K562 treated with DMSO at 1 percent for 24 hours (cell line): ENCODE measurements around the gene OR13D1. TPM values are rescaled to one million over a fixed set of nuclear protein-coding genes. Genes with fewer than 3 reads are reported as not detected.

Source experiments
- total RNA-seq: library from RNA; unstranded; fragments of 300-600 nt; gene quantifications from 2 replicates; pipeline ENCODE4 v1.2.3, GENCODE V29; 2022; ENCODE audit warnings: low read depth; ENCODE audit not compliant: insufficient read depth

The OR13D1 gene, protein sequence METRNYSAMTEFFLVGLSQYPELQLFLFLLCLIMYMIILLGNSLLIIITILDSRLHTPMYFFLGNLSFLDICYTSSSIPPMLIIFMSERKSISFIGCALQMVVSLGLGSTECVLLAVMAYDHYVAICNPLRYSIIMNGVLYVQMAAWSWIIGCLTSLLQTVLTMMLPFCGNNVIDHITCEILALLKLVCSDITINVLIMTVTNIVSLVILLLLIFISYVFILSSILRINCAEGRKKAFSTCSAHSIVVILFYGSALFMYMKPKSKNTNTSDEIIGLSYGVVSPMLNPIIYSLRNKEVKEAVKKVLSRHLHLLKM
- total RNA-seq = not detected in 2 replicates

DNA sequence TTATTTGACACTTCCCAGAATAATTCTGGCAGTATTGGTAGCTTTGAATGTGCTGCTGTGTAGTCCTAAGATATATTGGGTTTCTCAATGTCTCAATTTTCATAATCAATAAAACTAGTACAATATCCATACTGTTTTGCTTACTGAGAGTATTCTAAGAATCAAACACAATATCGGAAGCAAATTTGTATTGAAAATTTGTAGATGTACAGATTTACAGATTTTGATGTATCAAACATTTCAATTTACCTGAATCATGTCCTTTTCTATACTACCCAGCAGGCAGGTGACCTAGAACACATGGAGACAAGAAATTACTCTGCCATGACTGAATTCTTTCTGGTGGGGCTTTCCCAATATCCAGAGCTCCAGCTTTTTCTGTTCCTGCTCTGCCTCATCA lies at the start of gene OR13D1:
Gene OR13D1, plus strand, starts transcription at position 301 of the 400 bp plus-strand sequence. Its CDS starts 0 bp downstream, at position 301.

Other genes starting within 250 kb of the OR13D1 start
- not detected in 2 replicates for gene OR13F1, start 190.3 kb upstream of the OR13D1 start, total RNA-seq
- gene OR13C4, start 167.3 kb upstream of the OR13D1 start, total RNA-seq = not detected in 2 replicates
- not detected in 2 replicates for gene OR13C3, start 157.7 kb upstream of the OR13D1 start, total RNA-seq
- gene OR13C8, start 125.3 kb upstream of the OR13D1 start, total RNA-seq = not detected in 2 replicates
- gene OR13C5, start 95.1 kb upstream of the OR13D1 start, total RNA-seq = not detected in 2 replicates
- gene OR13C2, start 88.9 kb upstream of the OR13D1 start, total RNA-seq = not detected in 2 replicates
- not detected in 2 replicates for gene OR13C9, start 76.3 kb upstream of the OR13D1 start, total RNA-seq
- 18.1 and 21.8 TPM in 2 replicates for gene NIPSNAP3A, start 53.2 kb downstream of the OR13D1 start, total RNA-seq
- gene NIPSNAP3B, start 69.6 kb downstream of the OR13D1 start, total RNA-seq = 1.4 and 3.5 TPM in 2 replicates
- 0.03 TPM in 1 of 2 replicates, not detected in the other for gene ABCA1, start 233.6 kb downstream of the OR13D1 start, total RNA-seq